ENCODE results near the gene NKX2-1. TPM values are rescaled to one million over a fixed set of nuclear protein-coding genes. Genes with fewer than 3 reads are reported as not detected.

NKX2-1 gene
- total RNA-seq, 6 experiments from 2014 or later: not detected

- H3K27ac ChIP-seq: no peak overlapping the region
- ATAC-seq (peak; percentile 24 to 59 (median 28)), DNase-seq (no peak)
- 5% methylated on average over 16 of the region's 87 CpGs for WGBS (ENCODE audit: insufficient coverage, low coverage, low lambda C conversion rate, missing lambda C conversion rate)
- peaks cover 0 to 38% (median 13%) of the 10 kb centered on the region in 4 donors for H3K4me1 ChIP-seq
- no peaks in the 10 kb centered on the region for H3K9me3 ChIP-seq
- intact Hi-C loops (cut with DNase I): no loop called here
- no peak for TF ChIP-seq CTCF (IDR thresholded peaks at IDR 0.05)
- TF ChIP-seq POLR2A (IDR thresholded peaks at IDR 0.05): no peak
- H3K4me3 ChIP-seq: no peak overlapping the region
- H3K27me3 ChIP-seq: peaks cover 39 to 70% of the 10 kb centered on the region in 2 donors
- H3K36me3 ChIP-seq: no peaks in the 10 kb centered on the region
These were observed 2.6 kb downstream of the NKX2-1 start for GRCh38 chr14:36517242-36518030.

GRCh38 chr14:36516719-36517241 lies 3.3 kb downstream of the NKX2-1 start:
- Histone ChIP-seq H3K27ac (no peak overlapping the region), H3K9me3 (no peaks in the 10 kb centered on the region), H3K27me3 (peaks cover 41 to 67% of the 10 kb centered on the region in 2 donors), H3K4me1 (peaks cover 0 to 38% (median 13%) of the 10 kb centered on the region in 4 donors), H3K4me3 (no peak overlapping the region), H3K36me3 (no peaks in the 10 kb centered on the region)
- ATAC-seq: no peak
- no peak for DNase-seq
- intact Hi-C loops (cut with DNase I): no loop called here
- WGBS (ENCODE audit: insufficient coverage, low coverage, low lambda C conversion rate, missing lambda C conversion rate): 5% methylated on average over 14 of the region's 16 CpGs
- no peak for TF ChIP-seq CTCF (IDR thresholded peaks at IDR 0.05)
- no peak for TF ChIP-seq POLR2A (IDR thresholded peaks at IDR 0.05)

- H3K27ac ChIP-seq: no peak overlapping the region
- 15% methylated on average over 11 of the region's 11 CpGs for WGBS (ENCODE audit: insufficient coverage, low coverage, low lambda C conversion rate, missing lambda C conversion rate)
- H3K27me3 ChIP-seq: peaks cover 34 to 63% of the 10 kb centered on the region in 2 donors
- ATAC-seq (no peak), DNase-seq (no peak)
- no peaks in the 10 kb centered on the region for H3K36me3 ChIP-seq
- no peak overlapping the region for H3K4me3 ChIP-seq
- H3K4me1 ChIP-seq: peaks cover 0 to 31% (median 10%) of the 10 kb centered on the region in 4 donors
- intact Hi-C loops (cut with DNase I): no loop called here
- H3K9me3 ChIP-seq: no peaks in the 10 kb centered on the region
- TF ChIP-seq CTCF (IDR thresholded peaks at IDR 0.05) (no peak), POLR2A (IDR thresholded peaks at IDR 0.05) (no peak)
These were observed 3.9 kb downstream of the NKX2-1 start for GRCh38 chr14:36515896-36516718.

GRCh38 chr14:36515105-36515593 lies 4.9 kb downstream of the NKX2-1 start:
- no peak overlapping the region for H3K4me3 ChIP-seq
- TF ChIP-seq CTCF (IDR thresholded peaks at IDR 0.05): no peak
- TF ChIP-seq POLR2A (IDR thresholded peaks at IDR 0.05): no peak
- H3K27ac ChIP-seq: no peak overlapping the region
- ATAC-seq (no peak), DNase-seq (no peak)
- H3K9me3 ChIP-seq: no peaks in the 10 kb centered on the region
- intact Hi-C loops (cut with DNase I): no loop called here
- peaks cover 30 to 68% of the 10 kb centered on the region in 2 donors for H3K27me3 ChIP-seq
- H3K4me1 ChIP-seq: peaks cover 0 to 22% (median 5%) of the 10 kb centered on the region in 4 donors
- H3K36me3 ChIP-seq: no peaks in the 10 kb centered on the region
- 6% methylated on average over 14 of the region's 14 CpGs for WGBS (ENCODE audit: insufficient coverage, low coverage, low lambda C conversion rate, missing lambda C conversion rate)

Data from right lobe of liver (tissue), 6 donors.